NCI-H526 treated with DMSO at 0.1 percent for 48 hours (cell line): ENCODE measurements around the gene DLAT.
"Not testable (repeated sequence)": the region's sequence is repeated elsewhere in the genome, so short reads cannot be mapped to it uniquely, and the experiment has no call there.

Source experiments
- DNase-seq: peaks from one replicate; lab custom pipeline; 2025; lab: John Stamatoyannopoulos, UW

The DLAT gene

DNA sequence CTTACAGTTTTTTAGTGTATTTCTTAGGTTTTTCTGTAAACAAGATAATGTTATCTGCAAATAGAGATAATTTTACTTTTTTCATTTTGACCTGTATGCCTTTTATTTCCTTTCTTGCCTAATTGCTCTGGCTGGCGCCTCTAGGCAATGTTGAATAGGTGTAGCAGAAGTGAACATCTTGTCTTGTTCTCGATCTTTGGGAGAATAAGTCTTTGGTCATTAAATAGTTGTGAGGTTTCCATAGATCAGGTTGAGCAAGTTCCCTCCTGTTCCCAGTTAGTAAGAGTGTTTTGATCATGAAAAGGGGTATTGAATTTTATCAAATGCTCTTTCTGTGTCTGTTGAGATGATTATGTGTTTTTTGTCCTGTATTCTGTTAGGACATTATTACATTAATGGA, 24.6 kb downstream of the DLAT start:
- no peak for DNase-seq

DNA sequence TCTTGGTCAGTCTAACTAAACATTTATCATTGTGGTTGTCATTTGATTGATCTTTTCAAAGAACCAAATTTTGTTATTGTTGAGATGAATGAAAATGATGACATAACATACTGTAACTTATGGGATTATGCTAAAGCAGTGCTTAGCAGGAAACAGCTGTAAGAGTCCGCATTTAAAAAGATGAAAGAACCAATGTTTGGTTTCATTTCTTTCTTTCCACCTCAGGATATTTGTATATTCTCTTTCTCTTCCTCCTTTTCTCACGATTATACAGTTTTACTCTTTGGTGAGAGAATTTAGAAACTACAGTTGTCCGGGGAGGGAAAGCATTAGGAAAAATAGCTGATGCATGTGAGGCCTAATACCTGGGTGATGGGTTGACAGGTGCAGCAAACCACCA, 25.5 kb downstream of the DLAT start:
- DNase-seq, result no peak

- DNase-seq, result no peak
Observed at GRCh38 chr11:112051768-112052167, 26.6 kb downstream of the DLAT start.

DNA sequence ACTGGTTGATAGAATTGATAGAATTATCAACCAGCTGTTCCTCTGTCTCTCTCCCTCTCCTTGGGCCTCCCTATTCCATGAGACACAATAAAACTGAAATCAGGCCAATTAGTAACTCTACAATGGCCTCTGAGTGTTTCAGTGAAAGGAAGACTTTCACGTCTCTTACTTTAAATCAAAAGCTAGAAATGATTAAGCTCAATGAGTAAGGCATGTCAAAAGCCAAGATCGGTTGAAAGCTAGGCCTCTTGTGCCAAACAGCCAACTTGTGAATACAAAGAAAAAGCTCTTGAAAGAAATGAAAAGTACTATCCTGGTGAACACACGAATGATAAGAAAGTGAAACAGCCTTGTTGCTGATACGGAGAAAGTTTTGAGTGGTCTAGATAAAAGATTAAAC, 32.0 kb downstream of the DLAT start:
- no peak for DNase-seq

DNA sequence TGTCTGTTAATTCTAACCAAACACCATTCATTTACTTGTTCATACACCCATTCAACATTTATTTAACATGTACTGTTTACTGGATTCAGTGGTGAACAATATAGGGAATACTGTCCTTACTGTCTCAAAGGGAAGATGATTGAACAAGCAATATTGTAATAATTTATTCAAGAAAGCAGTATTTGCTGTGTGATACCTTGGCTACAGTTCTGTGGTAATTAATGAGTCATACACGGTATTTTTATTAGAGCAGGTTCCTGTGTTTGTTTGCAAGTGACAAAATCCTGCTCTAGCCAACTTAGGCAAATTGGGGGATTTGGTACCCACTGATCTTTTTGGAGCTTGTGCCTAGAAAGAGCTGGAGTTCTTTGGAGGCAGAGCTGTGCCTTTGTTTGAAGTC, 32.9 kb downstream of the DLAT start:
- DNase-seq, result no peak

- DNase-seq, result no peak
Observed at GRCh38 chr11:112062923-112063322, 37.7 kb downstream of the DLAT start.

GRCh38 chr11:112073941-112074811, 49.0 kb downstream of the DLAT start, which contains the start of the genes NKAPD1 and PIH1D2:
TSS of gene NKAPD1 (plus strand) at chr11:112074299. CDS start at chr11:112075575, 1,276 bp downstream.
TSS of gene PIH1D2 (minus strand) at chr11:112074017. CDS start at chr11:112073174, 843 bp downstream.
- DNase-seq, result peak; percentile 97

GRCh38 chr11:112082729-112083128, 57.5 kb downstream of the DLAT start:
- no peak for DNase-seq

- no peak for DNase-seq
Observed at GRCh38 chr11:112085822-112086421, 60.7 kb downstream of the DLAT start.

- DNase-seq, result peak; percentile 99
Observed at GRCh38 chr11:112086422-112087191, 61.4 kb downstream of the DLAT start, which contains the start of the genes SDHD and TIMM8B. TSS of gene SDHD (plus strand) at chr11:112086873. CDS start at chr11:112086908, 35 bp downstream. TSS of gene TIMM8B (minus strand) at chr11:112086756. CDS start at chr11:112086723, 33 bp downstream.

DNA sequence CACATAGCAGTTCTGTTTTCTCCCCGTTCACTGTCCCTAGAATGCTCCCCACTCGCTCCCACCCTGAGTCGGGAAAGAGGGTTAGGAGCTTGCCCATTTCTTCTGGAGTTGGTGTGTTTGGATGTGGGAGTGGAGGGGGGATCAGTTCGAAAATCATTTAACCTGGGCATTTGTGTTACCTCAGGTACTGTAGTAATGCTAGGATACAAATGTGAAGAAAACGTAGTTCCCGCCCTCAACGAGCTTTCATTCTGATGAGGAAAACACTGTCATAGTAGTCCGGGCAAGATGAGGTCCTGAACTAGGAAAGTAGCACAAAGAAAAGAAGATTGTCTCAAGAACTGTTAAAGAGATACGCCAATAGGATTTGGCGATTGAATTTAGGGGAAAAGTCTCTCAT, 62.0 kb downstream of the DLAT start:
- DNase-seq, result no peak

DNA sequence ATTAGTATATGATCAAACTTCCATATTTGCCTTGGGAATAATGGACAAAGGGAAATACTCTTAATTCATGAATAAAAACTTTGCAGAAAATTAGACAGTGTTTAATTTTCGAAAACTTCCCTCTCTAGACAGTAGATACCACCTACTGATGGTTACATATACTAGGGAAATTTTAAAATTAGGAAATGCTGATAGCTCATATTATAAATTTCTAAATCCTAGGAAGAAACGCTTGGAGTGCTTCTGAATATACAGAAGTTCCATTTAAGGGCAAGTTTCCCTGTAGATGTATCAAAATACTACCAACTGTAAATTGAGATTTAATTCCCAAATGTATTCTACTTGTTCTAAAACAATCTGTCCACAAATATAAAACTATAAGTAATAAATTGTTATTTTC, 70.1 kb downstream of the DLAT start:
- not testable (repeated sequence) for DNase-seq

- no peak for DNase-seq
Observed at GRCh38 chr11:112096194-112096593, 71.0 kb downstream of the DLAT start.

DNA sequence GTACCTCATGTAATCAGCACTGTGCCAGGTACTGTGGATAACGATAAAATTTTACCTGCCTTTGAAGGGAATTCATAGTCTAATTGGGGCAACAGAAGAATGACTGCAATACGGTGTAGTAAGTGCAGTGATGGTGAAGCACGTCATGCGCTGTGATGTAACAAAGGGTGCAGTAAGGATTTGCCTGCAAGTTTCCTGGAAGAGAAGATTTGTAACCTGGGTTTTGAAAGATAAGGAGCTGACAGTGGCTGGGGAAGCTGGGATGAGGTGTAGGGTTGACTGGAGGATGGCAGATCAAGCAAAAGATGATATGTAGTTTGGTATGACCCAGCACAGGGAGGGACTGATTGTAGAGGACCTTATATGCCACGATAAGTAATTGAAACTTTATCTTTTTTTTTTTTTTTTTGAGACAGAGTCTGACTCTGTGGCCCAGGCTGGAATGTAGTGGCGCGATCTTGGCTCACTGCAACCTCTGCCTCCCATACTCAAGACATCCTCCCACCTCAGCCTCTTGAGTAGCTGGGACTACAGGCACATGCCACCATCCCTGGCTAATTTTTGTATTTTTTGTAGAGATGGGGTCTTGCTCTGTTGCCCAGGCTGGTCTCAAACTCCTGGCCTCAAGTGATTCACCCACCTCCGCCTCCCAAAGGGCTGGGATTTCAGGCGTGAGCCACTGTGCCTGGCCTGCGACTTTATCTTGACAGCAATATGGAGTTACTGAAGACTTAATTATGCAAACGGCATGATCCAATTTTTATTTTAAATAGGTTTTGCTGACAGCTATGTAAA, 72.7 kb downstream of the DLAT start:
- no peak for DNase-seq

- DNase-seq, result no peak
Observed at GRCh38 chr11:112100462-112100861, 75.3 kb downstream of the DLAT start.

DNA sequence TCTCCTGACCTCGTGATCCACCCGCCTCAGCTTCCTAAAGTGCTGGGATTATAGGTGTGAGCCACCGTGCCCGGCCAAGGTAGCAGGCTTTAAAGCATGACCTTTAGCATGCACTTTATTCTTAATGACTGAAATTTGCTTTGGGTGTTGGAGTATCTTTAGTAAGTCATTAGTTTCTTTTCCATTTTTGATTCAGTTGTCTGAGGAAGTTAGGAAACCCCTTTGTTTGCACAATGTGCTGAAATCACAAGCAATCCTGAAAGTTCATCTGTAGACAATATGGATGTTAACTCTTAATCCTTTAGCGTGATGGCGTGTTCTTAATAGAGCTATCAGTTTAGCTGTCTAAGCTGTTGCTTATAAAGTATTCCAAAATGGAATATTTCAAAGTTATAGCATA, 78.2 kb downstream of the DLAT start:
- no peak for DNase-seq

- DNase-seq, result no peak
Observed at GRCh38 chr11:112106070-112106469, 80.9 kb downstream of the DLAT start.
